Ishikawa (cell line): Measurements from ENCODE around the gene FIGNL1.

Experiments
- CEBPB ChIP-seq: IDR thresholded peaks from 2 replicates; pipeline ENCODE4 v1.6.1; 2012
- CREB1 ChIP-seq: IDR thresholded peaks from 2 replicates; pipeline ENCODE4 v1.6.1; 2012; ENCODE audit warnings: low read depth
- EGR1 ChIP-seq: IDR thresholded peaks from 2 replicates; pipeline ENCODE4 v1.6.1; 2012
- EP300 ChIP-seq: IDR thresholded peaks from 2 replicates; pipeline ENCODE4 v1.6.1; 2012; ENCODE audit warnings: borderline replicate concordance
- FOXM1 ChIP-seq: IDR thresholded peaks from 2 replicates; pipeline ENCODE4 v1.6.1; 2012; ENCODE audit warnings: low read depth, borderline replicate concordance
- NFIC ChIP-seq: IDR thresholded peaks from 2 replicates; pipeline ENCODE4 v1.6.1; 2012
- RAD21 ChIP-seq: IDR thresholded peaks from 2 replicates; pipeline ENCODE4 v1.6.1; 2012; ENCODE audit warnings: low read depth
- REST ChIP-seq: IDR thresholded peaks from 2 replicates; pipeline ENCODE4 v1.6.1; 2012; ENCODE audit warnings: low read depth, mild to moderate bottlenecking
- TAF1 ChIP-seq: IDR thresholded peaks from 2 replicates; pipeline ENCODE4 v1.6.1; 2012; ENCODE audit warnings: low read depth, mild to moderate bottlenecking
- TCF12 ChIP-seq: IDR thresholded peaks from 2 replicates; pipeline ENCODE4 v1.6.1; 2012; ENCODE audit warnings: low read depth
- TEAD4 ChIP-seq: IDR thresholded peaks from 2 replicates; pipeline ENCODE4 v1.6.1; 2012
- USF1 ChIP-seq: IDR thresholded peaks from 2 replicates; pipeline ENCODE4 v1.6.1; 2012
- YY1 ChIP-seq: IDR thresholded peaks from 2 replicates; pipeline ENCODE4 v1.6.1; 2012; ENCODE audit warnings: low read depth
- ZBTB7A ChIP-seq: IDR thresholded peaks from 2 replicates; pipeline ENCODE4 v1.6.1; 2012; ENCODE audit warnings: low read depth
- TF ChIP-seq, protein P1 (sequence below): IDR thresholded peaks from 2 replicates; pipeline ENCODE4 v1.6.1; 2012

Gene FIGNL1

DNA sequence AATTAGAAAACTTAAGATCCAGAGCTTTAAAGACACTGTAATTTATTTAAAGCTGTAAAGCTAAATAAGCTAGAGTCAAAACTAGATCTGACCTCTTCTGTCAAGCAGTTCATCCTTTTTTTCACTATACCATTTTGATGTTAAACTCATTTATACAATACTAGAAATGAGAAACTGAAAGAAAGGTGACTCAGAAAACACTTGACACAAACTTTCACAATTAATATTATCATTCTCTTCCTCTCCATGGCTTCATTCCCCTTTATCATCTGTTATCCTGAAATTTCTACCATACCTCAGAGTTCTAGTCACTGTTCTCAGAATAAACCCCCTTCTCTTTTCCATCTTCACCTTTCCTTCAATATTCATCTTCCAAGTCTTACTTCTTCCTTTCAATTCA, 1.3 kb downstream of the FIGNL1 start:
- TF ChIP-seq EGR1 (no peak), TCF12 (no peak), FOXM1 (no peak), TEAD4 (no peak), CEBPB (no peak), NFIC (no peak), EP300 (no peak), YY1 (no peak), CREB1 (no peak), REST (no peak), RAD21 (no peak), ZBTB7A (no peak), USF1 (no peak), TAF1 (no peak)
- TF ChIP-seq, protein P1, sequence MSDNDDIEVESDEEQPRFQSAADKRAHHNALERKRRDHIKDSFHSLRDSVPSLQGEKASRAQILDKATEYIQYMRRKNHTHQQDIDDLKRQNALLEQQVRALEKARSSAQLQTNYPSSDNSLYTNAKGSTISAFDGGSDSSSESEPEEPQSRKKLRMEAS = no peak

GRCh38 chr7:50446542-50446960, 3.6 kb downstream of the FIGNL1 start:
- TF ChIP-seq CEBPB (peak; percentile 73), FOXM1 (peak; percentile 26; the same call in 1 of the 2 replicates), TEAD4 (peak; percentile 58), EGR1 (no peak), YY1 (no peak), NFIC (peak; percentile 63), TCF12 (peak; percentile 74; the same call in 1 of the 2 replicates), EP300 (peak; percentile 57; the same call in 1 of the 2 replicates)
- TF ChIP-seq, protein P1 = peak; percentile 31; the same call in 1 of the 2 replicates

GRCh38 chr7:50436133-50436806, 13.9 kb downstream of the FIGNL1 start:
- TF ChIP-seq TEAD4 (no peak), CEBPB (no peak), EP300 (no peak), REST (no peak), EGR1 (no peak), ZBTB7A (no peak), CREB1 (no peak), USF1 (no peak), NFIC (no peak), RAD21 (no peak), FOXM1 (no peak), YY1 (no peak), TAF1 (no peak)

DNA sequence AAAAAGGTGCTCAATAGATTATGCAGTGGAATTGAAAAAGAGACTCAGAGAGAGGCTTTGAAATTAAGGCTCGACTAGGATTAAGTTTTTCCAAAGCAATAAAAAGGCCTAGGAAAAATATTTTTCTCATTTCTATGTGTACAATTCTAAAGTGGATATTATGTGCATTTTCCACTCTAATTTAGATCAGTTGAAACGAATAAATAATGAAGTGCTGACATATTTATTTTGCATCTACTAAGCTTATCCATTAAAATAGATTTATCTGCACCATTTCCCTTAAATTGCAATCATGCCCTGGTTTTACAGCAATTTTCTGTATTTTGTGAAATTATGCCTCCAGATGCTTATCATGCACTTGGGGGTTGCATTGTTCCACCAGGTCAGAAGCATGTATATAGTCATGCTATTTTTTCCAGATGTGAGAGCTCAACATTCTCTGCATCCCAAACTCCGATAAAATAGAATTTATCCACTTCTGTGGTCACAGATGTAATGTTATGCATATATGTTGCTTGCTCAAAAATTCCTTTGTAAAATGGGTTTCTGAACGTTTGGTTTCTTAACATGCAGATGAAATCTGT, 18.3 kb downstream of the FIGNL1 start:
- TF ChIP-seq RAD21 (no peak), EP300 (no peak), NFIC (no peak), USF1 (no peak), ZBTB7A (no peak), TCF12 (no peak), CEBPB (no peak), YY1 (no peak), TEAD4 (no peak), CREB1 (no peak)
- TF ChIP-seq, protein P1 = no peak

DNA sequence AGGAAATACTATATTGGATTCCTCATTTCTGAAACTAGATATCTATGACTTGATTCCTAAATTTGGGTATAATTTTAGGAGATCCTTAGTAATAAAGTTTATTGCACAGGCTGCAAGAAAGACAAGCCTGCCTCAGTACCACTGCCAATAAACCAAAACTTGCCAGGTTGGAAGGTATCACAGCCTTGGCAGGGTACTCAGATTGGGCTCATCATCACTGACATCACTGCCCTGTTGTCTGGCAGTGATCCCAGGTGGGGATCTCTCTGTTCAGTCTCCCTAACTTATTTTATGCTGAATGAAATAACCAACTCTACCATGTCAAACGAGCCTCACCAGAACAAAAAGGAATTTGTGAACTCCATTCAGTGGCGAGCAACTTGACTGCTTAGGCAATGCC, 18.8 kb downstream of the FIGNL1 start:
- no peak for TF ChIP-seq YY1
- TF ChIP-seq, protein P1 = no peak
- no peak for TF ChIP-seq NFIC
- no peak for TF ChIP-seq TAF1
- TF ChIP-seq EP300 = no peak
- no peak for TF ChIP-seq RAD21
- no peak for TF ChIP-seq ZBTB7A
- TF ChIP-seq EGR1 = no peak
- TF ChIP-seq CREB1 = no peak
- TF ChIP-seq TEAD4 = no peak
- no peak for TF ChIP-seq FOXM1
